GM20431 (cell line): ENCODE data around the gene SDHAF3.
"Not testable (repeated sequence)": the region's sequence is repeated elsewhere in the genome, so short reads cannot be mapped to it uniquely, and the experiment has no call there.

Experiments
- in situ Hi-C: fragments of 300-500 bp; cut with MseI, MboI; formaldehyde crosslinking; loops from one replicate; pipeline ENCODE4 v1.15.0; 2020; ENCODE audit warnings: low sequenced_read_pairs; ENCODE audit not compliant: unreplicated experiment

Gene SDHAF3

DNA sequence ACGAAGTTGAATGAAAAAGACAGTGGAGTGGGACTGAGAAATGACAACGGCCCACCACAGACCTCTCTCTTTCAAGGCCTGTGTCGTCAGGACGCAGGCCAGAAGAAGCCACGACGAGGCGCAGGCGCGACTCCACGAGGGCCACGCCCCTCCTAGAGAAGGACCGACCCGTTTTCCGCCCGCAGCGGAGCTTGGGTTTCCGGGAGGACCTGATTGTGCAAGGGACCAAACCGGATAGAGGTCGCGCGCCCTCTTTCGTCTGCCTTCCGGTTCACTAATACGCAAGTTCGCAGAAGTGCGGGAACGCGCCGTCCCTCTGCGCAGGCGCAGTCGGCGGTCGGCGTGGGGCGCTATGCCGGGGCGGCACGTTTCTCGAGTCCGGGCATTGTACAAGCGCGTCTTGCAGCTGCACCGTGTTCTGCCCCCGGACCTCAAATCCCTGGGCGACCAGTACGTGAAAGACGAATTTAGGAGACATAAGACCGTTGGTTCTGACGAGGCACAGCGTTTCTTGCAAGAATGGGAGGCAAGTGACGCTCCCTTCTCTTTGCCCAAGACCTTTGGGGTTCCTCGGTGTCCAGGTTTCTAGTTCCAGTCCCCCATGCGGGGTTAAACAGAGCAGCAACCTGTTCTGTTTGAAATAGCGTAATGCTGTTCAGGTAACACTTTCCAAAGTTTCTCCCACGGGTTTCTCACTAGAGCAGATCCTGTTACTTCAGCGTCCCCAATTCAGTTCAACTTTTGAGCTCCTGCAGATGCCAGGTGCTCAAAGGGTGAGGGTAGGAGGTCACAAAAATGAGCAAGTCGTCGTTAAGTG, at the start of gene SDHAF3:
SDHAF3 (plus strand) TSS at position 327 of the 817 bp plus-strand sequence; CDS start at position 353, 26 bp downstream.
- in situ Hi-C loops: no loop called here

DNA sequence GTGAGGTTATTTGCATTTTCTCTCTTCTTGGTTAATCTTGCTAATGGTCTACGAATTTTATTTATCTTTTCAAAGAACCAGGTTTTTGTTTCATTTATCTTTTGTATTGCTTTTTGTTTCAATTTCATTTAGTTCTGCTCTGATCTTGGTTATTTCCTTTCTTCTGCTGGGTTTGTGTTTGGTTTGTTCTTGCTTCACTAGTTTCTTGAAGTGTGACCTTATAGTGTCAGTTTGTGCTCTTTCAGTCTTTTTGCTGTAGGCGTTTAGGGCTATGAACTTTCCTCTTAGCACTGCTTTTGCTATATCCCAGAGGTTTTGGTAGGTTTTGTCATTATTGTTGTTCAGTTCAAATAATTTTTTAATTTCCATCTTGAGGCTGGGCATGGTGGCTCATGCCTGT, 45.5 kb upstream of the SDHAF3 start:
- in situ Hi-C loops: not testable (repeated sequence)

DNA sequence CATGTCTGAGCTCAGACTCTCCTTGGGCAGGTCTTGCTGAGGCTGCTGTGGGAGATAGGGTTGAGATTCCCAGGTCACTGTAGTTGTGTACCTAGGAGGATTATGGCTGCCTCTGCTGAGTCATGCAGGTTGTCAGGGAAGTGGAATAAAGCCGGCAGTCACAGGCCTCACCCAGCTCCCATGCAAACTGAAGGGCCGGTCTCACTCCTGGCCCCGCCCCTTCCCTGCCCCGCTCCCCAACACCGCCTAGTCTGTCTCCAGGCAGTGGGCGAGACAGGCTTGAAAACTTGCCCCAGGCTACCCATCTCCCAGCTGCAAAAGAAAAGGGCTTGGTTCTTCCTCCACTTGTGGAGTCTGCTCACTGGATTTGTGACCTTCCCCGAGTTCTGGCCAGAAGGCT, 41.6 kb upstream of the SDHAF3 start:
- in situ Hi-C loops: no loop called here

DNA sequence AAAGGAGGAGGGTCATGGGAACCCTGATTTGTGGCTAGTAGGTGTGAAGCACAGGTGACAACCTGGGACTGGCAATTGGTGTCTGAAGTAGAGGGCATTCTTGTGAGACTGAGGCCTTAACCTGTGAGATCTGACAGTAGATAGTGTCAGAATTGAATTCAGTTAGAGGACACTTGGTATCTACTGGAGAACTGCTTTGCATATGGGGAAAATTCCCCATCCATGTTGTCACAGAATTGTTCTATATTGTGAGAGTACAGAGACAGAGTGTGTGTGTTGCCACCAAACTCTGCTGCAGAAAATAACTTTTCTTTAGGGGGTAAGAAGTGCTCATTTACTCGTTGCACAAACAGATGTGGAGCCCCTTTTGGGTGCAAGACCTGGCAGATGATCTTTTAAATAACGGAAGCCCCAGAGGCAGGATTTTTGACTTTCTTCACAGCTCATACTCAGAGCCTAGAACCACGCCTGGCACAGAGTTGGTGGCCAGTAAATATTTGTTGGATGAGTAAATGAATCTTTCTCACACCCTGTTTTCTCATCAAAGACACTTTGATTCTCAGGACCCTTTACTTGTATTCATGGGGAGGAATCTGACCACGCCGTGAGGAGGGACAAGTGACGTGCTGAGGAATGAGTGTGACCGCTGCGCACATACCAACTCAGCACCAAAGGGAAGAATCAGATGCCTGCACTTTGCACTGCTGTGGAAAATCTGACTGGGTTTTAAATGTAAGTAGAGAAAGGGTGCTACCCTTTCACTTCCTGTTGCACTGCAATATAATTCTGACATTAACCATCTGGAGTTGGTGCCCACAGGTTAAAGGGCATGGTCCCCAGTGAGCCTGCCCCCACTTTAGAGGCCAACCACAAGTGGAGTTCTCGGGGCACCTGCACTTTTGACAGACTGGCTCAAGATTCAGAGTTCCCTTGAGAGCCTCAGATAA, 39.2 kb upstream of the SDHAF3 start:
- in situ Hi-C loops: no loop called here

DNA sequence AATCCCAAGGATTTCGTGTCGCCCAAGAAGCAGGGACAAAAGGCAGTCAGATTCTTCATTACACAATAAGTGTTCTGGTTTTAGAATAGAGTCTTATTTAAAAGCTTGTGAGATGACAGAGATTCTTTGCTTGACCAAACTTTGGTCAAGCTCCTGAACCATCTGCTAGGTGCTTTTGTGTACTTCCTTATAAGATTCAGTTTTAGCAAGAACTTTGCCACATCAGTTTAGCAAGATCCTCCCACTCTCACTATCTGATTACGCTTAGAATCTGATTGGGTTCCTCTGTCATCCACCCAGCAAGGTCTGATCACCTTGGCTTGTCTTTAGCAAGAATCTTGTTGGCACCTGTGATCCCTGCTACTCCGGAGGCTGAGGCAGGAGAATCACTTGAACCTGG, 38.2 kb upstream of the SDHAF3 start:
- in situ Hi-C loops: no loop called here

DNA sequence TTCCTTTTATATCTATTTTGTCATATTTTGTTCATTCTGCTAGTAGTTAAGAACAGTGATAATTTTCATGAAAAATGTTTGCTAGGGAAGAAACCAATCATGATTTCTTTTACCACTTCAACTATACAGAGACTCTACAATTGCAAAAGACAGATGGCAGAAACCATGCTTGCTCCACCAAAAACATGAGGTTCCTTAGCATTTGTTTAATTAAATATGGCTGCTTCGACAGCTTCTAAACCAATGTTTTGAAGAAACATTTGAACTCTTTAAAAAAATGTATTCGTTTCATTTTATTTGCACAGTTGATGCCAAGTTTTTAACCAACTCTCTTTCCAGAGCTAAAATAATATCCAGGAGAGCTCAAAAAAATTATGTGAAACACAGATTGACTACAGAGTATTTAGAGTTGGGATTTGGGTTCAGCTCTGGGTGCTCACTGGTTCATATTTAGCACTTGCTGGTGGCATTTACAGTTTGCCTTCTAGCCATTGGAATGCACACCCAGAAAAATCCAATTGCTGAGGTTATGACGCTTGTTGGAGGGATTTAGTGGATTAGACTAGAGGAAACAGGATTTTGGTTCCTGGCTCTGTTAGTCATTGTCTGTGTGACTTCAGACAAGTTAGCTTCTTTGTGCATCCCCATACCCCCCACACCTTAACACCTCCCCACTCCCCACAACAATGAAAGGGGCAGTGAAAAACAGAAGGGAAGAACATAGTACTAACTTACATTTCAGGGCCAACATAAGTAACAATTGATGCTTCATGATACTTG, 35.8 kb upstream of the SDHAF3 start:
- in situ Hi-C loops: no loop called here

DNA sequence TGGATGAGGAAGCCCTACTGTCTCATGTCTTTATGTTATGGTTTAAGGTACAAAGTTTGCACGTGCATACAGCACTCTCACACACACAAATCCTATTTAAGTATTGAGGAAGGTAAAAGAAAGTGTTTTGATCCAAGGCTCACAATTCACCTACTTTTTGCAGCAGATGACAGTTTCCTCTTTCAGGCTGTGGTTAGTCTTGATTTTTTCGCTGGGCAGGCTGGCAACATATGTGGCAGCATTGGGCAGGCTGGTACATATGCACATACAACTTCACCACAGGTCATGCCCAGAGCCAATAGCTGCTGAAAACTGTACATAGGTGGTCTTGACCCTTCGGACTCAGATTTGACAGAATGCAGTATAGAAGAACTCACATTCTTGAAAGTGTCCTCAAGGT, 29.1 kb upstream of the SDHAF3 start:
- in situ Hi-C loops: no loop called here

DNA sequence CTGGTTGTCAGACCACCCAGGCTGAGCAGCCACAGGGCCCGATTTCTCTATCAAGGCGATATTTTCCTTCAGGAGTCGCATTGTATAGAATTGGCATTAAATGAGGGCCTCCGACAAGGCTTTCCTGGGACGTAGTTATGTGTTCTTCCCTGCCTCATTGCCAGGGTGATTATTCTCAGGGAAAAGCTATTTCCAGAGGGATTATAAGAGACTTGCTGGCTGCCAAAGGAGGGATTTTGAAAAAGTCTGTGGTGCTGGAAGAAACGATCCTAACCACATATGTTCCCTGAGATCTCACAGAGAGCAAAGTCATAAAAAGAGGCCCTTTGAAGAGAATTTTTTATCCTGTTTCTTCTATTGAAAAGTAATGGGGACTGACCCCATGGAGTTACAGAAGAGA, 27.7 kb upstream of the SDHAF3 start:
- in situ Hi-C loops: no loop called here

DNA sequence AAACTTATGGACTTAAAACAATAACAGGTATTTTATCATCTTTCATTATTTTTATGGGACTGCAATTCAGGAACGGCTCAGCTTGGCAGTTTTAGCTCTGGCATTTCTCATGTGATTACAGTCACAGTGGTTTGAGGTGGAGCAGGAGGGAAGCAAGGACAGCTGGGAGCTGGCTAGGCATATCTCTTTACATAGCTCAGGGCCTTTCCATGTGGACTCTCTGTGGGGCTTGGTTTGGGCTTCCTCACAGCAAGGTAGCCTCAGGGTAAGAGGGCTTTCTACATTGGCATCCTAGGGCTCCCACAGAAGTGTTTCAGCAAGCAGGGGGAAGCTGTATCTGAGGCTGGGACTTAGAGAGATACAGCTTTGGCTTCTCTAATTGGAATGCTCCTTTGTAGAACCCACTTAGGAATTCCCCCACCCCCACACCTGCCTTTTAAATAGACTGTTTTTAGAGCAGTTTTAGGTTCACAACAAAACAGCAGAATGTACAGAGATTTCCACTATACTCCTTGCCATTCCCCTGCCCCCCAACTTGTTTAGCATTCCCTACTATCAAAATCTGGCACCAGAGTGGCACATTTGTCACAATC, 26.6 kb upstream of the SDHAF3 start:
- in situ Hi-C loops: no loop called here

DNA sequence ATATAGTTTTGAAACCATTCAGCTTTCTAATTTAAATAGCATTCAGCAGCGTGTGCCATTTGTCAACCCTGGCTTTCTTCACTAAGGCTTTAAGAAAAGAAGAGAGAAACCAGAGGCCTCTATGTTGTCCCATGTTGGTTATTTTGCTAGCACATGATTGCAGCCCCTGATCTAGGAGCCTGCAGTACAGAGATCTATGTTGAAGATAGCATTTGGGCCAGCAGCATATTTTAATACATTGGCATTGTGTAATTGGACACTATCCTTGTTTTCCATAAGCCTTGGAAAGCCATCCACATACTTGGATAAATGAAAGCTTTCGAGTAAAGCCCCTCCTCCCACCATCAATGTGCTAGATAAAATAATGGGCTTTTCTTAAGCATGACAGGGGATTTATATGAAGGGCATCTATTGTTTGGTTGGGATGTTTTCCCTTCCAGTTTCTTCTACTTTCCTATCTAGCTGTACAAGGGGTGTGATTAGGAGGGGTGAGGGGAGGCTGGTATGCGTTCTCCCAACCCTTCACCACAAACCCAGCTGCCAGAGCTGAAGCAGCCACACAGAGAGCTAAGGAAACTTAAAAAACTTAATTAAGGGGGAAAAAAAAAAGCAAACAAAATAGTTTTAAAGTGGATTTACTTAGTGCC, 23.1 kb upstream of the SDHAF3 start:
- in situ Hi-C loops: no loop called here

DNA sequence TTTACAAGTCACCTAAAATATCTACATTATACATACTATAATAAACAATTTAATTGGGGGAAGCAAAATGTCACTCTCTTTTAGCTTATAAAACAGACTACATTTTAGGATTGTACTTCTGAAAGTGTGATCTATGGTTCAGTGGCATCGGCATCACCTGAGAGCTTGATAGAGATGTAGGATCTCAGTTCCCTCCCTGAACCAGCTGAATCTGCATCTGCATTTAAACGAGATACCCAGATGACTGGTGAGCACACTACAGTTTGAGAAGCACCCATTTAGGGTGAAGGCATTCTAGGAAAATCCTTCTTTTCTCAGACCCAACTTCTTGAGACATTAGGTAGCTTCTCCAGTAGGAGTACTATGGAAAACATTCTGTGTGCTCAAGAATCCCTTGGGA, 21.5 kb upstream of the SDHAF3 start:
- in situ Hi-C loops: no loop called here

DNA sequence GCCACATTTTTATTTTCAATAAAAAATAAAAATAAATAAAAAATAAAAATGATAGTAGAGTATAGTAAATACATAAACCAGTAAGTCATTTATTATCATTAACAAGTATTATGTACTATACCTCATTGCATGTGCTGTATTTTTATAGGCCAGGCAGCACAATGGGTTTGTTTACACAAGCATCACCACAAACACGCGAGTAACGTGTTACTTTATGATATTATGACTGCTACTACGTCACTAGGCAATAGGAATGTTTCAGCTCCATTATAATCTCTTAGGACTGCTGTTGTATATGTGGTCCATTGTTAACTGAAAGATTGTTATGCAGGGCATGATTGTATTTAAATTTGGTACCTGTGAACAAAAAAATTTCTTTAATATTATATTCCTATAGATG, 20.8 kb upstream of the SDHAF3 start:
- in situ Hi-C loops: no loop called here

DNA sequence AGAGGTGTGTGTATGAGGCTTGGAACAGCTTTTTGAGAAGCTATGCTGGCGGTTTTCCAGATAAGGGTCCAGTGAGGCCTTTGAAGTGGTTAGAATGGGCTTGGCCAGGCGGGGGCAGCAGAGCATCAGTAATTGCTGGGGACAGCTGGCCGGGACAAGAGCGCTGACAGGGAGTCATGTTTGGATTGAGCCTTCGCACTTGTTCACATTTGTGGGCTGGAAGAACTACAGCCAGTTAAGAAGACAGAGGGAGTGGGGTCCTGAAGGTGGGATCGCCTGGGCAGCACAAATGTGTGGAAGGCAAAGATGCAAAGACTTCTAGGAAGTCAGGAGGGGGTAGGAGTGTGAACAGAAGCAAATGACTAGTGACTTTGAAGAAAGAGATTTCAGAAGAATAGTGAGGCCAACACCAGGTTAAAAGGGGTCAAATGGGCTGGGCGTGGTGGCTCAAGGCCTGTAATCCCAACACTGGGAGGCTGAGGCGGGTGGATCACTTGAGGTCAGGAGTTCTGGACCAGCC, 12.7 kb upstream of the SDHAF3 start:
- in situ Hi-C loops: loop anchor here (10.0 kb wide), 1 partner anchor 740 kb away; no protein-coding TSS in a partner anchor

DNA sequence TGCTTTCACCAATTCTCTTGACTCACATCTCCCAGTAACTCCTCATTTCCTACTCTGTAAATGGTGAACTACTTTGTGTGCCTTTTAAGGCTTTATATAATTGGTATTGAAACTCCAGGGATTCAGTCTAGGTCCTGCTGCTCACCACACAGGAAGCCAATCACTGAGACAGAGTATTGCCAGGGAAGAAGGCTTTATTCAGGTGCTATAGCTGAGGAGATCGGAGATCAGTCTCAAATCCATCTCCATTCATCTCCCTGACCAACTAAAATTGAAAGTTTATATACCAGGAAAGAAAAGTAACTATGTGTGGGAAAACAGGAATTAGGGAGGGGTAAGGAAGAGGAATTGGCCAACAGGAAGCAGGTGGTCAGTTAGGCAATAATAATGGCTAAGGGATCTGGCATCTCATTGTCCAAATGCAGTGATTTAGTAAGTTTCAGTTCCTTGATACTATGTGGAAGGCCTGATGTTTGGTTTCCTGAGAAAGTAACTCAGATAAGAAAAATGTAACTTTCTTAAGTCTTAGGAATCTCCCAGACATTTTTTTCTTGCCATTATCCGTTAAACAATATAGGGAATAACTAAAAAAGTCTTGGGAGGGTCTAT, 10.2 kb upstream of the SDHAF3 start:
- in situ Hi-C loops: loop anchor here (10.0 kb wide), 1 partner anchor 738 kb away; no protein-coding TSS in a partner anchor

DNA sequence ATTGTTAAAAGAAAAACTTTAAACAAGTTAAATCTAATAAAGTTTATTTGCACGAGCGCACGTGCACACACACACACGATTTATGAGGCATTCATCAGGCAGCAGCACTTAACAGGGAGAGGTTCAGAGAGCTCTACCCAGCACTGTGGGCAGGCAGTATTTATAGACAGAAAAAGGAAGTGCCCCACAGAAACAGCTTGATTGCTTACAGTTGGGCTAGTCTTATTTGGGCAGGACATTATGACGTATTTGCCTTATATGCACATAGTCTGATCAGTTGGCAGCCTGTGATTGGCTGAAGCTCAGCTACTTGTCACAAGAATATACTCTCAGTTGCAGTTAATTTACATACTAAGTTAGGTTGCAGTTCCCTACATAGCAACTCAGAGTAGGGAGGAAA, 1.2 kb upstream of the SDHAF3 start:
- in situ Hi-C loops: no loop called here

DNA sequence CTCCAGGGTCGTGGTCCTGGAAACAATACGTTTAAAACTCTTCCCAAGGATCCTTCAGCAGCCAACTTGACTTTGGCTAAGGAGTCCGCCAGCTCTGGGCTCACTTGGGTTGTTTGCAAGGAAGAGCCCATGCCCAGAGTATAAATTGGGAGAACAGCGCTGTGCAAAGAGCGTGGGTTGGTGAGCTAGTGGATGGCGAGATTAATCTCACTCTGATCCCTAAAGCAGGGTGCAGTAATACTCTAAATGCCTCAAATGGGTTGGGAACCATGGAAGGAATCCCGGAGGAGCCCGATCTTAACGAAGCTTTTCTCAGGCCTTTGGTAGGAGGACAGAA, 495 bp upstream of the SDHAF3 start:
- in situ Hi-C loops: no loop called here

DNA sequence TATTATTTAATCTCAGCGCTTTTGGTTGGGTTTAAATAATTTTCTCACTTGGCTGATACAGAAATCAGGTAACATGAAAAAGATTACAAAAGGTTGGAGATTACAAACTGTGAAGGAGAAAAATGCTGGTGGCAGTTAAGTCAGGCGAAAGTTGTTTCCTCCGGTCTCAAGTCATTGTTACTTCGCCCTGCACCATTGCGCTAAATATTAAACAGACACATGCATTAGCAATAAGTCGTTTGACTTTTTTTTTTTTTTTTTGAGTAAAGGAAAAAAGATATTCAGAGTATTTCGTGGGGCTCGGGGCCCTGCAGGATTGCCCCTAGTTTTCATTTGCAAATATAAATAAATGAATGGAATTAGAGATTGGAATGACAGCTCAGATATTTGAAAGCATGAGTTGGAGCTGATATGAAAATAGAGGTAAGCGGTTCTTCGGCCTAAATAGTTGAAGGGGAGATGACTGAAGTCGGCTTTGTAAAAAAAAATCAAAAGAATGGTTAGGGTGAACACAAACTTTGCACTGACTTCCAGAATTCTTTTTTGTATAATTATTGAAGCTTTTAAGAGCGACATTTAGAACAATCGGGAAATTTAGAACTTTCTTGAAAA, 914 bp downstream of the SDHAF3 start:
- in situ Hi-C loops: no loop called here

DNA sequence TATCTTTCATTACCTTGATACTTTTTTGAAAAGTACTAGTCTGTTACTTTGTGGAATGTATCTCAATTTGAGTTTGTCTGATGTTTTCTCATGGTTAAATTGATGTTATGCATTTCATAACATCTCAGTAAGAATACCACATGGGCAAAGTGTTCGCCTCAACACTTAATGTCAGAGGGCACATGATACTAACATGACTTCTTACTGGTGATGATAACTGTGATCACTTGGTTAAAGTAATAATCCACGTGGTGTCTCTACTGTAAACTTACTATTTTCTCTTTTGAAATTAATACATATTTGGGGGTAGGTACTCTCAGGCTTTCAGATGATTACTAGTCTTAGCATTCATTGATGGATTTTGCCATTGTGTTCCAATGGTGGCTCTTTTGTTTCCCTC, 2.2 kb downstream of the SDHAF3 start:
- in situ Hi-C loops: no loop called here
